COLO829 (cell line): ENCODE data around the gene PLD1.

Source experiments
- DNase-seq: peaks from one replicate; pipeline ENCODE4 v3.0.0; 2012; ENCODE audit warnings: low spot score

PLD1 gene

GRCh38 chr3:171838218-171838720 is 28.0 kb upstream of the PLD1 start:
- DNase-seq = no peak

GRCh38 chr3:171837698-171838097 is 27.4 kb upstream of the PLD1 start:
- no peak for DNase-seq

GRCh38 chr3:171836855-171837254 is 26.6 kb upstream of the PLD1 start:
- DNase-seq = no peak

GRCh38 chr3:171835613-171836012 is 25.3 kb upstream of the PLD1 start:
- DNase-seq = no peak

- no peak for DNase-seq
Observed at GRCh38 chr3:171835116-171835515, 24.8 kb upstream of the PLD1 start.

- no peak for DNase-seq
Observed at GRCh38 chr3:171834461-171834801, 24.1 kb upstream of the PLD1 start.

GRCh38 chr3:171833789-171834460 is 23.6 kb upstream of the PLD1 start:
- peak; percentile 48 for DNase-seq

GRCh38 chr3:171832989-171833388 is 22.7 kb upstream of the PLD1 start:
- DNase-seq = no peak

- no peak for DNase-seq
Observed at GRCh38 chr3:171831936-171832335, 21.7 kb upstream of the PLD1 start.

GRCh38 chr3:171830518-171830875 is 20.2 kb upstream of the PLD1 start:
- no peak for DNase-seq

- no peak for DNase-seq
Observed at GRCh38 chr3:171829841-171830517, 19.7 kb upstream of the PLD1 start.

GRCh38 chr3:171828902-171829770 is 18.9 kb upstream of the PLD1 start:
- DNase-seq = no peak

GRCh38 chr3:171827836-171828458 is 17.7 kb upstream of the PLD1 start:
- no peak for DNase-seq

- no peak for DNase-seq
Observed at GRCh38 chr3:171827385-171827784, 17.1 kb upstream of the PLD1 start.

GRCh38 chr3:171825222-171825828 is 15.0 kb upstream of the PLD1 start:
- no peak for DNase-seq

- no peak for DNase-seq
Observed at GRCh38 chr3:171824824-171825221, 14.5 kb upstream of the PLD1 start.

- no peak for DNase-seq
Observed at GRCh38 chr3:171824116-171824515, 13.8 kb upstream of the PLD1 start.

GRCh38 chr3:171822431-171823106 is 12.3 kb upstream of the PLD1 start:
- no peak for DNase-seq

GRCh38 chr3:171821778-171822358 is 11.6 kb upstream of the PLD1 start:
- no peak for DNase-seq

- DNase-seq = no peak
Observed at GRCh38 chr3:171821044-171821443, 10.8 kb upstream of the PLD1 start.
